Measurements from ENCODE around the gene VSIG2.
A peak's percentile ranks its signal among the peaks of the same experiment; 100 is the strongest.
"Not testable (repeated sequence)": the region's sequence is repeated elsewhere in the genome, so short reads cannot be mapped to it uniquely, and the experiment has no call there.

VSIG2 gene, protein sequence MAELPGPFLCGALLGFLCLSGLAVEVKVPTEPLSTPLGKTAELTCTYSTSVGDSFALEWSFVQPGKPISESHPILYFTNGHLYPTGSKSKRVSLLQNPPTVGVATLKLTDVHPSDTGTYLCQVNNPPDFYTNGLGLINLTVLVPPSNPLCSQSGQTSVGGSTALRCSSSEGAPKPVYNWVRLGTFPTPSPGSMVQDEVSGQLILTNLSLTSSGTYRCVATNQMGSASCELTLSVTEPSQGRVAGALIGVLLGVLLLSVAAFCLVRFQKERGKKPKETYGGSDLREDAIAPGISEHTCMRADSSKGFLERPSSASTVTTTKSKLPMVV

DNA sequence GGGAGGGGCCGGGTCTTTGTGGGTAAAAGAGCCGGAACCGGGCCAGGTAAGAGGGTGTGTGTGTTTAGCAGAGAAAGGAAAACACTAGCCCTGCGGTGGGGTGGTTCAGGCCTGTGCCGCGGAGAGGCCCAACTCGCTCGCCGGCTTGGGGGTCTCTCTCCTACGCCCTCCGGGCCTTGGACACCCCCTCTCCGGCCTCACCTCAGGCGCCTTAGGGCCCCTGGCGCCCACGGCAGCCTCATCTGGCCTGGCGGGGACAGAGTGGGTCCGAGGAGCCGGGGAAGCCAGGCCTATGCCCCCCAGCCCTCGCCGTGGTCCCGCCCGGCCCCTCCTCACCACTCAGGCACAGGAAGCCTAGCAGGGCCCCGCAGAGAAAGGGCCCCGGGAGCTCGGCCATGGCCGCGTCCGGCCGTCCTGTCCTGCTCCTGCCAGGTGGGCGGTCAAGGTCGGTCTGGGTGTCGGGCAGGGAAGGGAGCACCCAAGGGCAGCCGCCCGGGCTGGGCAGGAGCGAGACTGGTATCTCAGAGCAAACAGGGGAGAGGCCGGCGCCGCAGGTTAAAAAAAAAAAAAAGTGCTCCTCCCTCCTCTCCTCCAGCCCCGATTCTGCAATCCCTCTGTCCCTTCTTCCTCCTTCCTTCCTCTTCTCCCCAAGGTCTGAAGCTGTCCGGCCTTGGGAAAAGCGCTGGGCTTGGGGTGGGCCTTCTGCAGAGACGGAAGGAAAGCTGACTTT is at the start of gene VSIG2:
Gene VSIG2, minus strand, starts transcription at position 515 of the 730 bp plus-strand sequence. Its CDS starts 118 bp downstream, at position 397.
- no peak for DNase-seq

DNA sequence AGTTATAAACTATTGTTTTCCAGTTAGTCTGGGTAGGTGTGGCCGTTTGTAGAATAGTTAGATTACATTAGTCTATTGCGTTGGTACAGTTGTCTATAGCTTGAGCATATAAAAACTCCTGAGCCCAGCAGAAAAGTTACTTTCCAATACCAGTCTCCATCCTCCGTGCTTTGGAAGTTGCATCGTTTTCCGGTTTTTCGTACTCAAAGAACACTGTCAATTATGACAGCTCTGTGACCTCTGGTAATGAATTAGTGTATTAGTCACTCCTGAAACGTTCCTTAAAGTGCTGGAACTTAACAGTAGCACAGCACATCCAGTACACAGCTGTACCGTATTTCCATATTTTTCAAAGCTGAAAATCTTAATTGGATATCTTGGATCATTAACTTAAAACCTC is 49.0 kb upstream of the VSIG2 start:
- no peak for DNase-seq

DNA sequence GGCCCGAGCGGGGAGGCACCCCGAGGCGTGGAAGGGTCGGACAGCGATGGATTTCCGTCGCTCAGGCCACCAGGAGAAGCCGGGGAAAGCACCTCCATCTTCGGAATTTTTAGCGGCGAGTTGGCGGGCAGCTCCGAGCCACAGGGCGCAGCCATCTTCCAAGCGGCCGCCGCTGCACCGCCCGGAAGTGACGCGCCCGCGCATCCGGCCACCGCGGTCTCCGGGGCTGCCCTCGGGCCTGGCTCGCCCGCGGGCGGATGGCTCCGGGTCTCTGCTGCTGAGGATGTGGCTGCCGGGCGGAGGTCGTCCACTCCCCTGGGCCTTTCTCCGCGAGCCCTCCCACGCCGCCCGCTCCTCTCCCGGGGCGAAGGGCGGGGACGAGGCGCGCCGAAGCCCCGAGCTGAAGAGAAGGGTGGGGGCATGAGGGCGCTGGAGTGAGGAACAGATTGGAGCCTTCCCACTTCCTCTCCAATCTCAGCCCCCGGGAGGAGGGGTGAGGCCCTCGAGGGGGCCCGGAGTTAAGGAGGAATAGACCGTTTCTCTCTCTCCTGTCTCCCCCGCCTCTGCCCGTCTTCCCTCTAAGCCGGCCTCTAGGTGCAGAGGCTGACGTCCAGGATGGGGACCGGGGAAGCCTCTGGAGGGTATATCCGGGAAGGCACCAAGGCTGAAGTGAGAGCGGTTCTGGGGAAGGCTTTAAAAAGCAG is 48.3 kb upstream of the VSIG2 start, which contains the start of gene MSANTD2:
Gene MSANTD2, minus strand, starts transcription at position 181 of the 704 bp plus-strand sequence. Its CDS starts 26 bp downstream, at position 155.
- peak; percentile 78 for DNase-seq

DNA sequence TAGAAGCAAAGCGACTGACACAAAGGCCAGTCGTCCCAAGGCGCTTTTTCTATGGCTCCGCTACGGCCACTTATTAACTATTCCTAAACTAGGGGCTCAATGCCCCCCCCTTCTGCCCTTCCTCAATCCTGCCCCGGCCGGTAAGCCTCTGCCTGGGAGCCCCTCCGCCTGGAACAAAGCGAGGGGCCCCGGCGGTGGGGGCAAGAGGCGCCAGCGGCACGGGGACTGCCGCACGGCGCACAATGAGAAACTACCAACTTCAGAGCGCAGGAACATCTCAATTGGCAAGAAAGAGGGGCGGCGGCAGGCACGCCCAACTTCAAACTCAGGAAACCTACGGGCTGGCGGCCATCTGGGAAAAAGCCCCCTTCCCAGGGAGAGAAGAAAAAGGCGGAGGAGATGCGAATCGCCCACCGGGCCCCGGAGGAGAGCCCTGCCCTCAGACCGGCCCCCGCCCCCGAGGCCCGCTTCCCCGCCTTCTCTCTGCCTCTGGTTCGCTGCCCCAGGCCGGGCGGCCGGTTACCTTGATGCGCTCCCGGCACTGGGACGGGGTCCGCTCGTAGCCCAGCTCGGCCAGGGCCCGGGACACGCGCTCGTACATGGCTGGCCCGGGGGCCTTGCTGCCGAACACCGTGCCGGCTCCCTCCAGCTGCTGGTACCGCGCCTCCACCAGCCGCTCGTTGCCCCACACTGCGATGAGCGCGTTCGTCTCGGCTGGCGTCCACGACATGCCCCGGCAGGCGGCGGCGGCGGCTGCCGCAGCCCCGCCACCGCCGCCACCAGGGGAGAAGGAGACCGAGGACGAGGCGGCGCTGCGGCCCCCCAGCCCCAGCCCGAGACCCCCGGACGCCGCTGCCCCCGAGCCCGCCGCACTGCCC is 47.5 kb upstream of the VSIG2 start:
- peak; percentile 43 for DNase-seq

DNA sequence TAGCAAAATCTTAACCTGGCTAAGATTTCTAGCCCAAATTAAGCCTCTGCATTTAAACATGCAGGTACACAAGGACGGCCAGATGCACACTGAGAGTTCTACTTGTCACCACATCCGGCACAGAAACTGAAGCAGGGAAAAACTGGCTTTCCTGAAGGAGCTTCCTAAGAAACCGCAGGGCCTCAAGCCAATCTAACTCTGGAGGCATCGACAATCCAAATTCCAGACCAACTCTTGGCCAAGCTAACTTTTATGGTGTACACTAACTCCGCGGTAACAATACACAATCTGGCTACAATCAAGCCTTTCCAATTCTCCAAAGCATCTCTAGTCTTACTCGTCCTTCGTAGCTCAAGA is 46.9 kb upstream of the VSIG2 start:
- no peak for DNase-seq

DNA sequence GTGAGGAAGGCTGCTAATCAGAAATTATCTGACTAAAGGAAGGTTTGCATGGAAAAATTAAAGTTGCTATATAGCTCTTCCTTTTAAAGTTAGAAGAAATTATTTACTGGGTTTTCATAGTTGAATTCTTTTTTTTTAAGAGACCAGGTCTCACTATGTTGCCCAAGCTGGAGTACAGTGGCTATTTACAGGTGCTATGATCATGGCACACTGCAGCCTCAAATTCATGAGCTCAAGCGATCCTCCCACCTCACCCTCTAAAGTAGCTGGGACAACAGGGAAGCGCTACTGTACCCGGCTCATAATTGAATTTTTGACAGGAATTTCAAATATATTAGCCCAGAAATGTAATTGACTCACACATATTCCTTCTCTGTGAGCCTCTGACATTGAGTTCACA is 44.3 kb upstream of the VSIG2 start:
- DNase-seq: no peak

DNA sequence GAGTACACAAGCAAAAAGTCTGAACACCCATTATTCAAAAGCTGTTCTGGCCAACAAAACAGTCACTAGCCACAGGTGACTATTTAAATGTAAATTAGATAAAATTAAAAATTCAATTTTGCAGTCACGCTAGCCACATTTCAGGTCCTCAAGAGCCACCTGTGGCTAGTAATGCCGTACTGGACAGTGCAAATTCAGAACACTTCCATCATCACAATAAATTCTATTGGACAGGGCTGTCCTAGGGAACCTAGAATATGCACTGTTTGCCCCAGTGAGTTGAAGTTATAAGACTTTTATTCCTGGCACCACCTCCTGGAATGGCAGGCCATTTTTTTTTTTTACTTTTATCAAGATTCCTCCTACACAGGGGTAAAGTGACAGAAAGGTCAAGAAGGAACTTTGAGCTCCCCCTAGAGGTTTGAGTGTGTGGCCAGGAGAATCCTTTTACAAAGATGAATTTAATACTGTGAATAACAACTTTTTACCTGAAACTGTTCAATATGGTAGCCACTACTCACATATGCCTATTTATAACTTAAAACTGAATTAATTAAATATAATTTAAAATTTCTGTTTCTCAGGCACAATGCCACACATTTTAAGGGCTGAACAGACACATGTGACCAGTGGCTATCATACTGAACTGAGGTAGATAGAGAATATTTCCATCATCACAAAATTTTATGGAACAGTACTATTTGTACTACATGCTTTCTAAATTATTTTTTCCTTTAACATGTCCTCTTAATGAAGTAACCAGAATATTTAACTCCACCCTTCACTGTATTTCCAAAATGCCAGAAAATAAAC is 41.6 kb upstream of the VSIG2 start:
- DNase-seq: no peak

DNA sequence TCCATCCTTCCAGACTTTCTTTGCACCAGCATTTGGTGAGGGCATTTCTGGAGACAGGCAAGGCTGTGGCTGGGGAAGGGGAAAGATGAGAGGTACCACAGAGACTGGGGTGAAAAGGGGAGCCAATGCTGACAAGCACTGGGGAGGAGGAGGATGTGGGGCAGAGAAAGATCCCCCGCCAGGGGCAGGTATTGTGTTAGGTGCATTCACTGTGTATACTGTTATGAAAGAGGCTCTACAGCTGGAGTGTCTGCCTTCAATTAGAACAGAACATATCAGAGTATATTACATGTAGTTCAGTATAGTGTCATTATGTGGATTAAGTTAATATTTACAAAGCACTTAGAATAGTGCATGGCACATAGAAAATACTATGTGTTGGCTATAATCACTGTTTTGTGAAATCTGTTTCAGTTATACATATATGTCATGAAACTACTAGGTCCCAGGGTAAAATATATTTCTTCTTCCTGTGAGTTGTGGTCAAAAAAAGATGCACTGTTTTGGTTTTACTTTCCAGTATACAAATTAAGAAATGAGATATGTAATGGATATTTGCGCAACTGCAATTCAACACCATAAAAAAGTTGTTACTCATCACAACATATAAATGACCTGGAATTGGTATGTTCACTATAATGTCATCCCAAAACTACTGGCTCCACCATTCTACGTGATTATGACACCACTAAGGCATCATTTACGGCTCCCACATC is 39.7 kb upstream of the VSIG2 start:
- DNase-seq: no peak

DNA sequence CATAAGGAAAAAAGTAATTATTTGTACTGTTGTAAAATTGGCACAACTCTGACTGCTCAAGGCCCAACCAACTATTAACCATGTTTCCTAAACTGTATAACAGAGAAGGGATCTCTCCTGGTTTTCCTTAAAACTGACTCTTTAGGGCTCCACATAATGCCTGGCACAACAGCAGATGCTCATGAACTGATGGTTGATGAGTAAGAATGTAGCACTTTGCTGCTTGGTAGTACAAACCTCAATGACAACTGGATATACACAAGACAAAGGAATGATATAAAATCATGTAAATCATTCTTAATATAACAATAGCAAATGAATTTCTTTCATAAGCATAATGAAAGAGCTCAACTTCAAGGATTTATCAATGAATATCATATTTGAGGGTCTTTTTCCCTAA is 36.5 kb upstream of the VSIG2 start:
- no peak for DNase-seq

DNA sequence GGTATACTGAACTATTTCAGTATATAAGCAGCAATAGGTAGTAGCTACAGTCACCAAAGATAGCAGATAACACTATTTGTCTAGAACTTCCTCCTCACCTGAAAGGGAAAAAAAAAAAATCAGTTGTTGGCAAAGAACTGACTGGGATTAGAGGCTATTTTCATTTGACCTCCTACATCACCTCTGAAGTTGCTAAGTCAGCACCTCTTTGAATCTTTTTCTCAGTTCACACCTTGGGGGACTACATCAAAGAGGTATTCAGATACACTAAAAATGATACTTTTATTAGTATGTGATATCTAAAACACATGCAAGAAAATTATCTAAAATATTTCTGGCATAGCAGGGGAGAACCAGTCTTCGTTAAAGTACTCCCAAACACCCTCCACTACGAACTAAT is 32.0 kb upstream of the VSIG2 start:
- no peak for DNase-seq

DNA sequence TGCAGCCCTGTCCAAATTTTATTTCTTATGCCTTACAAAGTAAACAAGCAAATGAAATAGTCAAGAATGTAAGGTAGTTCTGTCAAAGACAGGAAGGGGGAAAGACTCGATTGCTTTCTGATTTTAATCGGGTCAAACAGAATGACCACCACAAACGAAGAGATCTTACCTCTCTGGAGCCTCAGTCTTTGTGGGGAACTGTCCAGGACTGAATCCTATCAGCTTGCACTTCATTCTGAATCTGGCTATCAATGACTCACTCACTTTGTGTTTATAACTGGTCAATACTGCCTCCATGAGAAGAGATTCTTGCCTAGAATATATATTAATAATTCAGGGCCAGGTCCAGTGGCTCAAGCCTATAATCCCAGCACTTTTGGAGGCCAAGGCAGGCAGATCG is 30.9 kb upstream of the VSIG2 start:
- DNase-seq: no peak

DNA sequence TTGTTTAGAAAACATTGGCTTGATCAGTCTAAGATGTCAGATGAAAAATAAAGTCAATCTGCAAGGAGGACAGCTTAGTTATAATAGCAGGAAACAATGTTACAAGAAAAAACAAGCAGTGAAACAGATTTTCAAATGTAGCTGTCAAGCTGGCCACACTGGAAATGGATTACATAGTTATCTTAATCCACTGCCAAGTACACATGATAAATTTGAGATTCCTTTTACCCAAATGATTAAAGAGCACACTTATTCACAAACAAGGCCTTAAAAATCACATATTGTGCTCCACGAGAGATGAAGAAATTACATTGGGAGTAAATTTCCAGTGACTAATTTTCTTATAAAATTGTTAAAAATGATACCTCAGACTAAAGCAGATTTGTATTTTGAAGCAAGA is 27.5 kb upstream of the VSIG2 start:
- DNase-seq: no peak

DNA sequence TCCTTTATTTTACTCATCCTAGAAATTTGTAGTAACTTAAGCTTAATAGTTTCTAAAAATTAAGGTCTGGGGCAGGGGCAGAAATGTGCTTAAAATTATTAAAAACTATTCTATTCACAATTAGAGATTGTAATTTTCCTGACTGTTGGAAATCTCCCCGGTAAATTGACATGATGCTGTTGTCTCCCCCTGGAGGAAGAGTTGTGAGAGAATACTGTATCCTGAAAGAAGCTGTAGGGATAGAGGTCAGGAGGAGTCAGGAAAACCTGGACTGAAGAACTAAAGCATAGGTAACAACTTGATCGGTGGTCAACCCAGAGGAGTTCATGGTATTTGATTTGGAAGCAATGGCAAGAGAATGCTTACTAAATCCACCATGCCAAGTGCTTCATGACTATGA is 26.2 kb upstream of the VSIG2 start:
- DNase-seq: no peak

DNA sequence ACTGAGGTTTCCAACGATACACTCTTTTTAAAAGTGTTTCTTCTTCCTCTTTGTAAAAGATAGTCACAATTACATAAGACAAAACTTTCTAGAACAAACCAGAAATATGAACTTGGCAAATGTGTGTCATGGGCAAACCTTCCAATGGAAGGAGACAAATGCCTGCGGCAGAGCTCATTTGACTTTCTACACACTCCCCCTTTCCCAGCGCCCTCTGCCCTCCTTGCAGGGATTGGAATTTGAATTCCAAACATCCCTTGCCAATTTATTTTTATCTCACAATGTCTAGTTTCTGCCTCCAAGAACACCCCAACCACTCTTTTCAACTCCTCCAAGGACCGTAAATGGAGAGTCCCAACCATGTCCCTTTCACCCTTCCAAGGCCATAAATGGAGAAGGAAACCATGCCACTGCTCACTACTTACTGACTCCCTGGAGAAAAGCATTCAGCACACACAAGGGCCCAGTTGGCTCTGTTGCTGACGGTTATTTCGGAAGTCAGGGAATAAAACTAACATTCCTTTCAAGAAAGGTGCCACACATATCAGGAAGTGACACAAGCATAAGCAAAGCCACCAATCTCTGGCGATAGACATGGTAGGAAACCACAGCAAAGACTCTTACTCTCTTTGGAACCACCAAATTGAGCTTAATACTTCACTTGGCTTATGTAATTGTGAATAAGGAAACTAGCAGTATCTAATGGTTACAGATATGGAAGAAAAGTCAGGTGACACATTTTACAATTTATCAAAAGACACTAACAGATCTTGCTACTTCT is 25.0 kb upstream of the VSIG2 start:
- DNase-seq: no peak

DNA sequence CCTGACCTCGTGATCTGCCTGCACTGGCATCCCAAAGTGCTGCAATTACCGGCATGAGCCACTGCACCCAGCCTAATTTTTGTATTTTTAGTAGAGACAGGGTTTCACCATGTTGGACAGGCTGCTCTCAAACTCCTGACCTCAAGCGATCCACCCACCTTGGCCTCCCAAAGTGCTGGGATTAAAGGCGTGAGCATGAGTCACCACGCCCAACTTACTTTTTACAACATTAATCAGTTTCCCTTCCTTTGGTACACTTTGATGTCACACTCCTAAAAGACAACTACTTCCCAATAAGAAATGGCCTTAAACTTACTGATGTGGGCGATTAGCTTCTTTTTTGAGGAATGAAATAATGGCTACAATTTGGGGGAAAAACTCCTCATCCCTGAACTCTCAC is 18.9 kb upstream of the VSIG2 start:
- not testable (repeated sequence) for DNase-seq

DNA sequence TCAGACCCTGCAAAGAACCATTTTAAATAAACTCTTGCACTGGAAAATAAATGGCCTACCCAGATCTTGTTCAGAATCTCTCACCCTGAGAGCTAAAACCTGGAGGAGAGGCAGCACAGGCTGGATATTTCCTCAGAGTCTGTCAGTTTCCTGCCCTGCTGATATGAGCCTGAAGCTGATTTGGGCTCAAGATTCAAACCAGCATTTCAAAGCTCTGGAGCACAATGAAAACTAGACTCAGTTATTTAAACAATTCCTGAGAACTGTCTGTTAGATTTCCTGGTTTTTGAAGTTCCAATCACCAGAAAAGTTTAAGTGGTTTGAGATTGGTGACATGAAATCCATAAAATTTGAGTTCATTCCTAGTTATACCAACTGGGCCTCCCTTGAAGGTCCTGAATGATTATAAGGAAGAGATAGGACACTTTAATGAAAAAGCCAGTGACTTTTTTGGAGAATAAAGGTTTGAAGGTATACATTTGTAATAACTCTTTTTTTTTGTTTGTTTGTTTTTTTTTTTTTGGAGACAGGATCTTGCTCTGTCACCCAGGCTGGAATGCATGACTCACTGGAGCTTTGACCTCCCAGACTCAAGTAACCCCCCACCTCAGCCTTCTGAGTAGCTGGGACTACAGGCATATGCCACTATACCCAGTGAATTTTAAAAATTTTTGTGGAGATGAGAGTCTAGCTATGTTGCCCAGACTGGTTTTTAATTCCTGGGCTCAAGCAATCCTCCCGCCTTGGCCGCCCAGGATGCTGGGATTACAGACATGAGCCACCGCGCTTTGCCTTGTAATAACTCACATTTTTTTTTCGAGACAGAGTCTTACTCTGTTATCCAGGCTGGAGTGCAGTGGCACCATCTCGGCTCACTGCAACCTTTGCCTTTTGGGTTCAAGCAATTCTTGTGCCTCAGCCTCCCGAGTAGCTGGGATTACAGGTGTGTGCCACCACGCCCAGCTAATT is 18.0 kb upstream of the VSIG2 start:
- no peak for DNase-seq

DNA sequence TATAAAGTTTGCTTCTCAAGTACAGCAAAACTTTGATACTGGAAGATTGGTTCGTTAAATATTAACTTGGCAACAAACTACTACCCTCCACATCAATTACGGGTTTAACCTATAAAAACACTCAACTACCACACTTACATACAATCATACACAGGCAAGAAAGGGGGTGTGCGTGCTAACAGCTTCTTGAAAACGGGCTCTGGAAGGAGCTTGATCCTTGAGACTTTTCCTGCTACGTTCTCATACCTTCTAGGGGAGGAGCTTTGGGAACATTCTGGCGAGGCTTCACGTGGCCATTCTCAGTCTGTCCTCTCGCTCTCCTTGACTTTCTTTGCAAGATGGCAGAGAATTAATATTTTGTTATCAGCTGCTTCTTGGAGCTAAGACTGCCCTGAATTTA is 16.9 kb upstream of the VSIG2 start:
- no peak for DNase-seq

DNA sequence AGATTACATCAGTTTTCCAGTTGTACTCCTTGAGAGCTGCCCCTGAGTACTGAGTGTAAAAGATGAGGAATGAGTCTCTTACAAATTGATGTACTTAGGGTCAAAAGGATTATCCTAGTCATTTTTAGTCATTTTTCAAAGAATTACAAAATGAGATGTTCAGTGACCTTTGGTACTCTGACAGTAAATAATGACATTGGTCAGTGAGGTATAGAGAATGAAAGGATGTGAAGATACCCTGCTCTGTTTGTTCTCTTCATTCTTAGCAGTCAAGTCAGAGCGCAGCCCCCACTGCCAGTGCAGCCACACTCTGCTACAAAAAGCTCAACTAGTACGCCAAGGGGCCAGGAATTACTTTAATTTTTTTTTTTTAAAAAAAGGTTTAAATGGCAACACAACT is 14.1 kb upstream of the VSIG2 start:
- DNase-seq: no peak
